22Rv1 (cell line): ENCODE measurements around the gene PRKAR1B.

Experiments
- H3K27ac ChIP-seq: fragments of 450-650 bp; 2 replicates; pipeline ENCODE4 v1.5.1; 2017
- CTCF ChIP-seq: fragments of 450-650 bp; IDR thresholded peaks from 2 replicates; pipeline ENCODE4 v1.5.1; 2017; ENCODE audit warnings: mild to moderate bottlenecking
- ZFX ChIP-seq: fragments of 450-650 bp; IDR thresholded peaks from 2 replicates; pipeline ENCODE4 v1.6.1; 2017; ENCODE audit warnings: antibody characterized with exemption, borderline replicate concordance

The PRKAR1B gene

GRCh38 chr7:739983-740942, 13.2 kb upstream of the PRKAR1B start:
- TF ChIP-seq ZFX (no peak), CTCF (no peak)
- H3K27ac ChIP-seq: no peak overlapping the region

- no peak overlapping the region for H3K27ac ChIP-seq
- TF ChIP-seq ZFX (no peak), CTCF (no peak)
Measured at GRCh38 chr7:739455-739982, 12.4 kb upstream of the PRKAR1B start.

GRCh38 chr7:738723-739454, 11.8 kb upstream of the PRKAR1B start:
- TF ChIP-seq CTCF (no peak), ZFX (no peak)
- H3K27ac ChIP-seq: no peak overlapping the region

GRCh38 chr7:738241-738640, 11.2 kb upstream of the PRKAR1B start:
- no peak overlapping the region for H3K27ac ChIP-seq
- TF ChIP-seq CTCF: no peak
- TF ChIP-seq ZFX: no peak

GRCh38 chr7:734808-735207, 7.7 kb upstream of the PRKAR1B start:
- H3K27ac ChIP-seq: no peak overlapping the region
- no peak for TF ChIP-seq ZFX
- TF ChIP-seq CTCF: no peak

- H3K27ac ChIP-seq: no peak overlapping the region
- no peak for TF ChIP-seq CTCF
- TF ChIP-seq ZFX: no peak
Measured at GRCh38 chr7:734214-734613, 7.1 kb upstream of the PRKAR1B start.
